Measurements from ENCODE around the gene DGKD.

The DGKD gene

DNA sequence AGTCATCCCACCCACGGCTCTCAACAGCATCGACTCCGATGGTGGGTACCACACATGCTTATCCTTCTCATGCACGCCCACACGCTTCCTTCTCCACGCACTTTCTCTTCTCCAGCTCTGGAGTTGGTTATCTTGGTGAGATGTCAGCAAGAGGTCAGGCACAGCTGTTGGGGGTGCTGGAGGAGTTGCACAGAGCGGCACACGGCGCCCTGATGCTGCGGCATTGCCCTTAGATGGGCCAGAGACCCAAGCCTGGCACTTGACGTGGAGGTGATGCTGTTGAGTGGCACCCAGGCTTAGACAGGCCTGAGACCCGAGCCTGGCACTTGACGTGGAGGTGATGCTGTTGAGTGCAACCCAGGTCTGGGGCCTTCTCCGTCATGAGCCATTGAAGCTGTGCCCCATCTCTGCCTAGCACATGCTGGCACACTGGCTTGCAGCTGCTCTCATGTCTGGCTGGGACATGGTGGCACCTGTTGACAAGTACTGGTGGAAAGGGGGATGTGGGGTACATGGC lies 83.2 kb downstream of the DGKD start:
- H3K9ac ChIP-seq (ENCODE audit: low read length in 5 of 5): no peak overlapping the region
- no peaks in the 10 kb centered on the region for H3K9me3 ChIP-seq (ENCODE audit: control insufficient read depth in 5 of 5, low read length in 5 of 5)
- peaks cover 0 to 75% (median 48%) of the 10 kb centered on the region in 5 donors for H3K36me3 ChIP-seq (ENCODE audit: control insufficient read depth in 5 of 5, insufficient read depth in 5 of 5, low read length in 5 of 5)
- peaks cover 0 to 6% (median 1%) of the 10 kb centered on the region in 5 donors for H3K4me1 ChIP-seq (ENCODE audit: control insufficient read depth in 5 of 5, insufficient read depth in 5 of 5, low read length in 5 of 5)
- H3K27ac ChIP-seq (ENCODE audit: low read depth, low read length): no peak overlapping the region
- no peak overlapping the region for H3K4me3 ChIP-seq (ENCODE audit: low read depth in 1 of 5, low read length in 5 of 5)
- no peaks in the 10 kb centered on the region for H3K27me3 ChIP-seq (ENCODE audit: control insufficient read depth in 5 of 5, insufficient read depth in 4 of 5, low read length in 5 of 5)

DNA sequence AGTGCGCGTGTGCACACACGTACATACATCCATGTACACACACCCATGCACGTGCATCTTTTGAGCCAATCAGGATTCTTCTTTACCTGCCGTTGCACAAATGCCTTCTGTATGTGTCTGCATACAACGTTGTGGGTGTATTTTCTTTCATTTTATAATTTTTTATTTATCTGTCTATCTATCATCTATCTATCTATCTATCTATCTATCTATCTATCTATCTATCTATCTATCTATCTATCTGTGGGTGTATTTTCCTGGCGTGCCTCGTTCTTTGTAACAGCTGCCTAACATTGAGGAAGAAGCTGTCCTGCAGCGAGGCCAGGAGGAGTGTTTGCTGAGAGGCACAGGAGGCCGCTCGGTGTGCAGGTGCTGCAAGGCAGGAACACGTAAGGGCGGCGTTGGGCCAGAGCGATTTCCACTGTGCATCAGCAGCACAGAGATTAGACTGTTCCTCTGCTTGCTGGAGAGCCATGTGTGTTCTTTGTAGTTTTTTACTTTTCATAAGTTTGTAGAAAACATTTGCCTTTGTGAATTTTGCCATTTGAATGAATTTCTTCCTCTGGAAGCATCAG lies 84.4 kb downstream of the DGKD start:
- no peak overlapping the region for H3K4me3 ChIP-seq (ENCODE audit: low read depth in 1 of 5, low read length in 5 of 5)
- no peaks in the 10 kb centered on the region for H3K27me3 ChIP-seq (ENCODE audit: control insufficient read depth in 5 of 5, insufficient read depth in 4 of 5, low read length in 5 of 5)
- no peak overlapping the region for H3K27ac ChIP-seq (ENCODE audit: low read depth, low read length)
- H3K4me1 ChIP-seq (ENCODE audit: control insufficient read depth in 5 of 5, insufficient read depth in 5 of 5, low read length in 5 of 5): peaks cover 0 to 7% (median 1%) of the 10 kb centered on the region in 5 donors
- no peak overlapping the region for H3K9ac ChIP-seq (ENCODE audit: low read length in 5 of 5)
- no peaks in the 10 kb centered on the region for H3K9me3 ChIP-seq (ENCODE audit: control insufficient read depth in 5 of 5, low read length in 5 of 5)
- H3K36me3 ChIP-seq (ENCODE audit: control insufficient read depth in 5 of 5, insufficient read depth in 5 of 5, low read length in 5 of 5): peaks cover 0 to 79% (median 52%) of the 10 kb centered on the region in 5 donors

DNA sequence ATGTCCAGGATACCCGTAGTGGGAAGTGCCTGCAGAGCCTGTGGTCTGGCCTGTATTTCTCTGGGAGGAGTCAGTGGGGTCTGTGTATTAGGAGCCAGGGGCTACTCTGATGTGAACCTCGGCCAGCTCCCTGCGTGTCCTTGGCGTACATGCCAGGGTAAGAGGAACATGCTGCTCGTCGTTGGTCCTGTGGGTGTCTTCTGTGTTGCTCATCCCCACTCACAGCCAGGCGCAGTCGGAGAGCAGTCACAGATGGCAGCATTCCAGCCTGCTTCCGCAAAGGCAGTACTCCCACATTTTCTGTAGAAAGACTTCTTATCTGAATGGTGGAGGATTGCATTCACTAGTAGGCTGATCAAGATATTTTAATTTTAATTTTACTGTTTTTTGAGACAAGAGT lies 84.9 kb downstream of the DGKD start:
- Histone ChIP-seq H3K4me3 (ENCODE audit: low read depth in 1 of 5, low read length in 5 of 5) (no peak overlapping the region), H3K27ac (ENCODE audit: low read depth, low read length) (no peak overlapping the region)

DNA sequence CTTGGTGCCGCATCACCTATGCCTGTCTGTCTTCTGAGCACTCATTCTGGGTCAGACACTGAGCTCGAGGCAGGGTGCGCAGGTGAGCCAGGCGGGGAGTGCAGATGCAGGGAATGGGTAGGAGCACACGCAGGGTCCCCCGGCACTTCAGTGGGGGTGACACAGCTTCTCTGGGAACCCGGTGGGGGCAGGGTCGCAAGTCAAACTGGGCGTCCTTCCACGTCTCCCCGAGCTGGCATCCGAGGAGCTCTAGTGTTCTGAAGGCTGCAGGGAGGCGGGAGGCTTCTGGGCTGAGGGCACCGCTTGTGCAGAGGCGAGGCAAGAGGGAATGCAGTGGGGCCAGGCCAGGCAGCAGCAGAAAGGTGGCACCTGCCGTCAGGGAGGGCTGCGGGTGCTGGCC lies 86.0 kb downstream of the DGKD start:
- H3K4me1 ChIP-seq (ENCODE audit: control insufficient read depth in 5 of 5, insufficient read depth in 5 of 5, low read length in 5 of 5): peaks cover 0 to 8% (median 1%) of the 10 kb centered on the region in 5 donors

More for the DNA sequence above, 84.9 kb downstream of the DGKD start:
- H3K27me3 ChIP-seq (ENCODE audit: control insufficient read depth in 5 of 5, insufficient read depth in 4 of 5, low read length in 5 of 5): no peaks in the 10 kb centered on the region
- peaks cover 0 to 8% (median 1%) of the 10 kb centered on the region in 5 donors for H3K4me1 ChIP-seq (ENCODE audit: control insufficient read depth in 5 of 5, insufficient read depth in 5 of 5, low read length in 5 of 5)
- H3K9me3 ChIP-seq (ENCODE audit: control insufficient read depth in 5 of 5, low read length in 5 of 5): no peaks in the 10 kb centered on the region
- H3K36me3 ChIP-seq (ENCODE audit: control insufficient read depth in 5 of 5, insufficient read depth in 5 of 5, low read length in 5 of 5): peaks cover 0 to 81% (median 53%) of the 10 kb centered on the region in 5 donors
- H3K9ac ChIP-seq (ENCODE audit: low read length in 5 of 5): no peak overlapping the region

DNA sequence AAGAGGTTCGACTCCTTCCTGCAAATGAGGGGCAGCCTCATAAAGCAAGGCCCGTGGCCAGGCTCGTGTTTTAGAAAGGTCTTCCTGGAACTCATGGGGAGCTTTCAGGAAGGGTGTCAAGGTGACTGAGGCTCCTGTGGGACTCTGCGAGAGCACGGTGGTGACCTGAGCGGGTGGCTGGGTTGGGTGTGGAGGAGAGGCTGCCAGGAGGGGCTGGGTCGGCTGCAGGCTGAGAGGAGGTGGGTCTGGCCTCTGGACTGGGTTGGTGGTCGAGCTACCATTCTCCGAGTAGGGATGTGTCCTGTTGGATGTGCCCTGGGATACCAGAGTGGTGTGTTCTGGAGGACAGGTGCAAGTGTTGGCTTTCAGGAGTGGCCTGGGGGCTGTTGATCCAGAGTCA lies 86.4 kb downstream of the DGKD start:
- H3K36me3 ChIP-seq (ENCODE audit: control insufficient read depth in 5 of 5, insufficient read depth in 5 of 5, low read length in 5 of 5): peaks cover 0 to 86% (median 60%) of the 10 kb centered on the region in 5 donors
- H3K9me3 ChIP-seq (ENCODE audit: control insufficient read depth in 5 of 5, low read length in 5 of 5): no peaks in the 10 kb centered on the region
- H3K4me3 ChIP-seq (ENCODE audit: low read depth in 1 of 5, low read length in 5 of 5): no peak overlapping the region
- H3K9ac ChIP-seq (ENCODE audit: low read length in 5 of 5): no peak overlapping the region
- no peak overlapping the region for H3K27ac ChIP-seq (ENCODE audit: low read depth, low read length)
- H3K4me1 ChIP-seq (ENCODE audit: control insufficient read depth in 5 of 5, insufficient read depth in 5 of 5, low read length in 5 of 5): peaks cover 0 to 9% (median 1%) of the 10 kb centered on the region in 5 donors
- no peaks in the 10 kb centered on the region for H3K27me3 ChIP-seq (ENCODE audit: control insufficient read depth in 5 of 5, insufficient read depth in 4 of 5, low read length in 5 of 5)

More for the DNA sequence above, 86.0 kb downstream of the DGKD start:
- no peaks in the 10 kb centered on the region for H3K9me3 ChIP-seq (ENCODE audit: control insufficient read depth in 5 of 5, low read length in 5 of 5)
- H3K27ac ChIP-seq (ENCODE audit: low read depth, low read length): no peak overlapping the region
- no peaks in the 10 kb centered on the region for H3K27me3 ChIP-seq (ENCODE audit: control insufficient read depth in 5 of 5, insufficient read depth in 4 of 5, low read length in 5 of 5)
- H3K36me3 ChIP-seq (ENCODE audit: control insufficient read depth in 5 of 5, insufficient read depth in 5 of 5, low read length in 5 of 5): peaks cover 0 to 86% (median 60%) of the 10 kb centered on the region in 5 donors
- H3K4me3 ChIP-seq (ENCODE audit: low read depth in 1 of 5, low read length in 5 of 5): no peak overlapping the region
- no peak overlapping the region for H3K9ac ChIP-seq (ENCODE audit: low read length in 5 of 5)

DNA sequence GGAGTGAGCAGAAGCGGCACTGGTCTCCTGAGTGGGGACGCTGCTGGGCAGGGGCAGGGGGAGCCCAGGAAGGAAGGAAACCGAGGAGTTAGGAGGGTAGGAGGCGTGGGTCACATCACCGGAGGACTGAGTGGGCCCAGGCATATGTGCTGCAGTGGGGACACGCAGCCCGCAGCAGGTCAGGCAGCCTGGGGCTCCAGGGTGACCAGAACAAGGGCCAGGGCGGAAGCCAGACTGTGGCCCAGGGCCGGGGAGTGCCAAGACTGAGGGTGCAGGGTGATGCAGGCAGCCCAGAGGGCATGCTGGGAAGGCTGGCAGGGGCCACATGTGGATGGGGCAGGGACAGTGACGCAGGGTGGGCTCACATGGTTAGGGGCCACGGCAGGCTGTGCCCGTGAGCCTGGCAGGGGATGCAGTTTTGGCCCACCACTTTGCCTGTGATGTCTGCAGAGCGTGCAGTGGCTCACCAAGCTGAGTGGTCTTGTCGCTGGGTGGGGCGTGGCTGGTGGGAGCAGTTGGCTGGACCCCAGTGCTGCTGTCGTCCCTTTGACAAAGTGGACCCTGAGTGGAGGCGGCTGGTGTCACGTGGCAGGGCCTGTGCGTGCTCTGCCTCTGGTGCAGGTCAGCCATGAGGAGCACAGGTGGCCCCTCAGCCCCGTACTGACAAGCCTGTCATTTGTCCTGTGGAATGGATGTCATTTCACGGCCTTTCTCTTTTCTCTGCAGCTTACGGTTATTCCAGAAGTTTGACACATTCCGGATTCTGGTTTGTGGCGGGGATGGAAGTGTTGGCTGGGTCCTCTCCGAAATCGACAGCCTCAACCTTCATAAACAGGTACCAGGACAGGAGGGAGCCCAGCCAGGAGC lies 87.1 kb downstream of the DGKD start:
- H3K4me3 ChIP-seq (ENCODE audit: low read depth in 1 of 5, low read length in 5 of 5): no peak overlapping the region
- H3K9ac ChIP-seq (ENCODE audit: low read length in 5 of 5): no peak overlapping the region
- H3K9me3 ChIP-seq (ENCODE audit: control insufficient read depth in 5 of 5, low read length in 5 of 5): no peaks in the 10 kb centered on the region
- H3K36me3 ChIP-seq (ENCODE audit: control insufficient read depth in 5 of 5, insufficient read depth in 5 of 5, low read length in 5 of 5): peaks cover 0 to 86% (median 59%) of the 10 kb centered on the region in 5 donors
- no peak overlapping the region for H3K27ac ChIP-seq (ENCODE audit: low read depth, low read length)
- H3K27me3 ChIP-seq (ENCODE audit: control insufficient read depth in 5 of 5, insufficient read depth in 4 of 5, low read length in 5 of 5): no peaks in the 10 kb centered on the region
- H3K4me1 ChIP-seq (ENCODE audit: control insufficient read depth in 5 of 5, insufficient read depth in 5 of 5, low read length in 5 of 5): peaks cover 0 to 16% (median 0%) of the 10 kb centered on the region in 5 donors

DNA sequence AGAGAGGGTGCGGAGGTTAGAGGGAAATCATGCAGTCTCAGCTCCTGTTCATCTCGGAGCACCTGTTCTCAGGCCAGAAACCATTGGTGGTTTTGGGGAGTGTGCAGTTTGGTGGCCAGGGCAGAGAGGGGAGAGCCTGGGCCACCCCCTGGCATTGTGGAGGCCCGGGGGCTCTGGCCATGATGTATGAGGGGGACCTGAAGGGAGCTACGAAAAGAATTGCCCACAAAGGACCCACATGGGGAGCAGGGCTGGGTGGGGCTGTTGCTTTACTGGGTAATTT lies 87.7 kb downstream of the DGKD start:
- no peaks in the 10 kb centered on the region for H3K9me3 ChIP-seq (ENCODE audit: control insufficient read depth in 5 of 5, low read length in 5 of 5)
- H3K27ac ChIP-seq (ENCODE audit: low read depth, low read length): no peak overlapping the region
- no peak overlapping the region for H3K4me3 ChIP-seq (ENCODE audit: low read depth in 1 of 5, low read length in 5 of 5)
- no peak overlapping the region for H3K9ac ChIP-seq (ENCODE audit: low read length in 5 of 5)
- peaks cover 0 to 20% (median 0%) of the 10 kb centered on the region in 5 donors for H3K4me1 ChIP-seq (ENCODE audit: control insufficient read depth in 5 of 5, insufficient read depth in 5 of 5, low read length in 5 of 5)
- H3K36me3 ChIP-seq (ENCODE audit: control insufficient read depth in 5 of 5, insufficient read depth in 5 of 5, low read length in 5 of 5): peaks cover 0 to 86% (median 59%) of the 10 kb centered on the region in 5 donors
- H3K27me3 ChIP-seq (ENCODE audit: control insufficient read depth in 5 of 5, insufficient read depth in 4 of 5, low read length in 5 of 5): no peaks in the 10 kb centered on the region

DNA sequence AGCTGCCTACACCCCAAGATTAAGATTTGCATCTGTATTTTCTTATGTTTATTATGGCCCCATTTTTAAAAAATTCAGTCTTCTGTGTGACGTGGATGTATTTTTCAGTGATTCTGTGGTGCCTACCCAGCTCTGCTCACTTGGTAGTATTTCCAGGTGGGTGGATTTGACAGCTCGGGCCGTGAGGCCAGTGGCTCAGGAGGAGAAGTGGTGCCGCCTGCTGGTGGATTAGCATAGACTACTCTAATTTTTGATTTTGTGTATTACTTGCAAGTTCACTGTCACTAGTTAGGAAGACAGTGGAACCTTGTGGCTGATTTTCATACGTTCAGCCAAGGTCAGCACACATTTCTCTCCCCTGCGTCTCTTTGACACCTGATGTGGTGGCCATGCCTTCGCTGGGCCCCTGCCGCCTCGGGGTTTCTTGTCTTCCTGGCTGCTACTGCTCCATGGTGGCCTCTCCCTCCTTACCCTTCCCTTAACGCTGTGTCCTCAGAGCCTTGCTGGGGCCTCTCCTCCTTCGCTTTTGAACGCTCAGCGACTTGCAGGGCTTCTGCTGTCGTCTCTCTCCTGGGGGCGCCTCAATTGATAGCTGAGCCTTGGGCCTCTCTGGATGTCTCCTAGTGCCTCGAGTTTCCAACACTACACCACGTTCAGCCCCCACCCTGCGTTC lies 89.4 kb downstream of the DGKD start:
- Histone ChIP-seq H3K4me1 (ENCODE audit: control insufficient read depth in 5 of 5, insufficient read depth in 5 of 5, low read length in 5 of 5) (peaks cover 0 to 23% (median 3%) of the 10 kb centered on the region in 5 donors), H3K9ac (ENCODE audit: low read length in 5 of 5) (no peak overlapping the region), H3K9me3 (ENCODE audit: control insufficient read depth in 5 of 5, low read length in 5 of 5) (no peaks in the 10 kb centered on the region), H3K36me3 (ENCODE audit: control insufficient read depth in 5 of 5, insufficient read depth in 5 of 5, low read length in 5 of 5) (peaks cover 0 to 83% (median 58%) of the 10 kb centered on the region in 5 donors), H3K4me3 (ENCODE audit: low read depth in 1 of 5, low read length in 5 of 5) (no peak overlapping the region), H3K27me3 (ENCODE audit: control insufficient read depth in 5 of 5, insufficient read depth in 4 of 5, low read length in 5 of 5) (no peaks in the 10 kb centered on the region), H3K27ac (ENCODE audit: low read depth, low read length) (no peak overlapping the region)

DNA sequence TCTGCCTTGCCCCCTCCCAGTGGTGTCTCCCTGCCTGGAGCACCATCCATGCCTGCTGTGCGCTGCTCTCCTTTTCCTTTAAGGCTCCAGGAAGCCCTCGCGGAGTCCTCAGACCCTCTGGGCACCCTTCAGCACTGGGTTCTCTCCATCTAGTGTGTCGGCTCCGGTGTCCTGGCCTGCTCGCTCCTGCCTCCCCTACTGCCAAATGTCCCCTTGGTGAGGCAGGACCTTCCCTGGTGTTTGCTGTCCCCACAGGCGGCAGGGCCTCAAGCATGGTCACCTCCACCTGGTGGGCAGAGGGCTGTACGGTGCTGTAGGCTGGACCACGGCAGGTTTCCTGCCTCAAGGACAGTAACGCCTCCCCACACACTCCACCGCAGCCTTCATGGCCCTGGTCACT lies 90.2 kb downstream of the DGKD start:
- H3K9ac ChIP-seq (ENCODE audit: low read length in 5 of 5): no peak overlapping the region
- H3K4me1 ChIP-seq (ENCODE audit: control insufficient read depth in 5 of 5, insufficient read depth in 5 of 5, low read length in 5 of 5): peaks cover 0 to 18% (median 3%) of the 10 kb centered on the region in 5 donors
- peaks cover 0 to 84% (median 60%) of the 10 kb centered on the region in 5 donors for H3K36me3 ChIP-seq (ENCODE audit: control insufficient read depth in 5 of 5, insufficient read depth in 5 of 5, low read length in 5 of 5)
- no peaks in the 10 kb centered on the region for H3K9me3 ChIP-seq (ENCODE audit: control insufficient read depth in 5 of 5, low read length in 5 of 5)
- H3K27ac ChIP-seq (ENCODE audit: low read depth, low read length): no peak overlapping the region
- no peaks in the 10 kb centered on the region for H3K27me3 ChIP-seq (ENCODE audit: control insufficient read depth in 5 of 5, insufficient read depth in 4 of 5, low read length in 5 of 5)
- no peak overlapping the region for H3K4me3 ChIP-seq (ENCODE audit: low read depth in 1 of 5, low read length in 5 of 5)

All from subcutaneous abdominal adipose tissue (tissue), 5 donors.